ENCODE data around the gene TENT5C. TPM values are rescaled to one million over a fixed set of nuclear protein-coding genes. Genes with fewer than 3 reads are reported as not detected.

Gene TENT5C
- polyA plus RNA-seq, 1 of the 3 experiments (the other 2 are of a cell fraction), result 0.90 TPM

- no peak for TF ChIP-seq SMC3 (IDR thresholded peaks at IDR 0.05; ENCODE audit: low read depth, low read length)
- TF ChIP-seq TEAD4 (IDR thresholded peaks at IDR 0.05; ENCODE audit: borderline replicate concordance, insufficient read depth), result no peak
- no peak for TF ChIP-seq GATA2 (CRISPR knock-in tag; IDR thresholded peaks at IDR 0.05)
- no peak for TF ChIP-seq NRF1 (IDR thresholded peaks at IDR 0.05; ENCODE audit: low read depth, low read length)
- TF ChIP-seq FOXM1 (IDR thresholded peaks at IDR 0.05; ENCODE audit: low read depth), result no peak
- TF ChIP-seq POLR2AphosphoS5 (IDR thresholded peaks at IDR 0.05; ENCODE audit: low read depth, low read length), result no peak
- TF ChIP-seq GABPA (IDR thresholded peaks at IDR 0.05; ENCODE audit: low read depth), result no peak
- TF ChIP-seq TAF1 (IDR thresholded peaks at IDR 0.05; ENCODE audit: borderline replicate concordance, low read depth, low read length), result no peak
- TF ChIP-seq RFX5 (IDR thresholded peaks at IDR 0.05; ENCODE audit: low read length), result no peak
- no peak for TF ChIP-seq RCOR1 (IDR thresholded peaks at IDR 0.05; ENCODE audit: low read length)
- 91% methylated on average over 11 of the region's 12 CpGs for WGBS (ENCODE audit: low lambda C conversion rate)
- Histone ChIP-seq H3K79me2 (ENCODE audit: insufficient read depth) (no peaks in the 10 kb centered on the region), H3K4me3 (ENCODE audit: low read depth in 2 of 2, low read length in 1 of 2) (no peak overlapping the region), H3K9me2 (no peaks in the 10 kb centered on the region), H3K27me3 (ENCODE audit: insufficient read depth) (no peaks in the 10 kb centered on the region), H3F3A (replicated peaks; ENCODE audit: insufficient read depth) (no peaks in the 10 kb centered on the region), H4K20me1 (ENCODE audit: insufficient read depth) (no peaks in the 10 kb centered on the region), H2AFZ (ENCODE audit: low read depth) (no peak overlapping the region), H3K4me2 (no peak overlapping the region), H3K9me3 (no peaks in the 10 kb centered on the region), H3K36me3 (replicated peaks in 1 of 2; ENCODE audit: control insufficient read depth in 1 of 2, insufficient read depth in 2 of 2, low read length in 1 of 2) (no peaks in the 10 kb centered on the region), H3K4me1 (ENCODE audit: control insufficient read depth in 1 of 2, insufficient read depth in 2 of 2, low read depth in 1 of 2, low read length in 1 of 2) (peaks cover 0 to 13% of the 10 kb centered on the region in 2 experiments; a peak in 3 of 4 replicates), H3K9ac (no peak overlapping the region), H3K27ac (ENCODE audit: low read depth in 2 of 2, low read length in 1 of 2) (no peak overlapping the region)
- ChIA-PET CTCF (interaction anchor here (1.1 kb wide), 1 partner anchor 26 kb away, joined by 3 read pairs; no protein-coding TSS in a partner anchor), POLR2A (no interaction called here)
- no peak for DNase-seq
These were observed 66.9 kb downstream of the TENT5C start for GRCh38 chr1:117672756-117673155.

- no peak overlapping the region for H3K4me2 ChIP-seq
- H3K27ac ChIP-seq (ENCODE audit: low read depth in 2 of 2, low read length in 1 of 2), result no peak overlapping the region
- no peak overlapping the region for H3K4me3 ChIP-seq (ENCODE audit: low read depth in 2 of 2, low read length in 1 of 2)
- no peak overlapping the region for H3K9ac ChIP-seq
- H4K20me1 ChIP-seq (ENCODE audit: insufficient read depth), result no peaks in the 10 kb centered on the region
- no peaks in the 10 kb centered on the region for H3K27me3 ChIP-seq (ENCODE audit: insufficient read depth)
- no peaks in the 10 kb centered on the region for H3K9me3 ChIP-seq
- no peaks in the 10 kb centered on the region for H3K9me2 ChIP-seq
- no peak overlapping the region for H2AFZ ChIP-seq (ENCODE audit: low read depth)
- TF ChIP-seq FOSL2 (IDR thresholded peaks at IDR 0.05; ENCODE audit: borderline replicate concordance, low read depth) (peak; percentile 55; the same call in 1 of the 2 replicates), IRF3 (IDR thresholded peaks at IDR 0.05; ENCODE audit: low read depth, low read length) (no peak), JUND (IDR thresholded peaks at IDR 0.05) (no peak)
- no peaks in the 10 kb centered on the region for H3F3A ChIP-seq (replicated peaks; ENCODE audit: insufficient read depth)
- CTCF ChIA-PET, result interaction anchor here (0.6 kb wide), 1 partner anchor 72 kb away, joined by 3 read pairs; no protein-coding TSS in a partner anchor
- POLR2A ChIA-PET, result no interaction called here
- no peaks in the 10 kb centered on the region for H3K79me2 ChIP-seq (ENCODE audit: insufficient read depth)
- no peak for DNase-seq
- H3K4me1 ChIP-seq (ENCODE audit: control insufficient read depth in 1 of 2, insufficient read depth in 2 of 2, low read depth in 1 of 2, low read length in 1 of 2), result peaks cover 0 to 19% of the 10 kb centered on the region in 2 experiments
- H3K36me3 ChIP-seq (replicated peaks in 1 of 2; ENCODE audit: control insufficient read depth in 1 of 2, insufficient read depth in 2 of 2, low read length in 1 of 2), result no peaks in the 10 kb centered on the region
- 30% methylated on average over 2 of the region's 2 CpGs for WGBS (ENCODE audit: low lambda C conversion rate)
These were observed 67.6 kb downstream of the TENT5C start for GRCh38 chr1:117673405-117673804.
